Stomach smooth muscle (tissue), 2 donors: ENCODE measurements around the gene LHFPL6.

Experiments used
- H3K27ac ChIP-seq: one replicate; pipeline ENCODE4 v1.7.0; 2013; ENCODE audit warnings: mild to moderate bottlenecking, low read length, inconsistent platforms
- H3K27me3 ChIP-seq, 2 donors: one replicate each; pipeline ENCODE4 v1.7.0; 2013; ENCODE audit warnings: low read length in 2 of 2; ENCODE audit not compliant: insufficient read depth in 2 of 2, control insufficient read depth in 1 of 2
- H3K36me3 ChIP-seq, 2 donors: one replicate each; pipeline ENCODE4 v1.7.0; 2013; ENCODE audit warnings: low read length in 2 of 2; ENCODE audit not compliant: control insufficient read depth in 2 of 2, insufficient read depth in 2 of 2
- H3K4me1 ChIP-seq: one replicate; pipeline ENCODE4 v1.7.0; 2013; ENCODE audit warnings: low read length; ENCODE audit not compliant: control insufficient read depth, insufficient read depth
- H3K4me3 ChIP-seq, 2 donors: one replicate each; pipeline ENCODE4 v1.7.0; 2013; ENCODE audit warnings: low read length in 2 of 2
- H3K9ac ChIP-seq, 2 donors: one replicate each; pipeline ENCODE4 v1.7.0; 2013; ENCODE audit warnings: low read length in 2 of 2, mild to moderate bottlenecking in 1 of 2
- H3K9me3 ChIP-seq, 2 donors: one replicate each; pipeline ENCODE4 v1.7.0; 2013; ENCODE audit warnings: low read length in 2 of 2; ENCODE audit not compliant: control insufficient read depth in 2 of 2
- donor health status: healthy.
- donor health status: Pancreatic carcinoma.

Gene LHFPL6

DNA sequence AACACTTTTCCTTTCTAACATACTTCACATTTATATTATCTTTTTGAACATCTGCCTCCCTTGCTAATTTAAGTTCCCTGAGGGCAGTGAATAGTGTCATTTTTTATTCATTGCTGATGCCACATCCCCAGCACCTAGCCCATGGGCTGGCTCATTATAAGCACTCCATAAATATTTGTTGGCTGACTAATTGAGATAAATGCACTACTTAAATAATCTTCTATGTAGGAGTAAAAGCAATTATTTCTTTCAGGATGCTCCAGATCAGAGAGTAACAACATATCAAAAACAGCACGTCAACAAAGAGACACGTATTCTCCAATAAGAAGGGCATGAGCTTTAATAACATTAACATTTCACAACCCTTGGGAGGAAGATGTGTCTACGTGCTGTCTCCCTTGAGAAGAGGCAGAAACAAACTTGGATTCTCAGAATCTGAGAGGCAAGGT is 228.2 kb downstream of the LHFPL6 start:
- H3K9ac ChIP-seq = no peak overlapping the region
- no peaks in the 10 kb centered on the region for H3K27me3 ChIP-seq
- no peak overlapping the region for H3K27ac ChIP-seq
- no peaks in the 10 kb centered on the region for H3K36me3 ChIP-seq
- no peak overlapping the region for H3K4me3 ChIP-seq
- H3K9me3 ChIP-seq = no peaks in the 10 kb centered on the region
- H3K4me1 ChIP-seq = no peaks in the 10 kb centered on the region

DNA sequence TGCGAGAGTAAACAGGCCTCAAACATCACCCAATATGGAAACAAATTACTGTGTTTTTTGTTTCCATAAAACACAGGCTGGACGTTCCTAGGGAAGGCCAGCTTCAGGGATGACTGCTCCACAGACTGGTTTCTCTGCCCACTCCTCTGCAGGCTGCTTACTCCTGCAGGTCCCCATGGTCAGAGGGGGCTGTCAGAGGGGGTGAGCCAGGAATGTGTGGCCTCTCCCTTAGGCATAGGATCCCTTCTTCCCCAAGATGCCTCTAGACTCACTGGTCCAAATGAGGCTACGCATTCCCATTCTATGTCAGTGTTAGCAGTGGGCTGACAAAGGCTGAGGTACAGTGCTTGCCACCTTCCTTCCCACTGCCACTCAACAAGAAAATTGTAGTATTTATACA is 229.8 kb downstream of the LHFPL6 start:
- no peaks in the 10 kb centered on the region for H3K9me3 ChIP-seq
- no peak overlapping the region for H3K27ac ChIP-seq
- H3K9ac ChIP-seq = no peak overlapping the region
- H3K4me3 ChIP-seq = no peak overlapping the region
- H3K4me1 ChIP-seq = no peaks in the 10 kb centered on the region
- no peaks in the 10 kb centered on the region for H3K36me3 ChIP-seq
- H3K27me3 ChIP-seq = no peaks in the 10 kb centered on the region

- Histone ChIP-seq H3K27me3 (no peaks in the 10 kb centered on the region), H3K27ac (no peak overlapping the region), H3K9me3 (no peaks in the 10 kb centered on the region), H3K4me3 (no peak overlapping the region), H3K4me1 (no peaks in the 10 kb centered on the region), H3K9ac (no peak overlapping the region), H3K36me3 (no peaks in the 10 kb centered on the region)
Observed at GRCh38 chr13:39371706-39372105, 231.3 kb downstream of the LHFPL6 start.

DNA sequence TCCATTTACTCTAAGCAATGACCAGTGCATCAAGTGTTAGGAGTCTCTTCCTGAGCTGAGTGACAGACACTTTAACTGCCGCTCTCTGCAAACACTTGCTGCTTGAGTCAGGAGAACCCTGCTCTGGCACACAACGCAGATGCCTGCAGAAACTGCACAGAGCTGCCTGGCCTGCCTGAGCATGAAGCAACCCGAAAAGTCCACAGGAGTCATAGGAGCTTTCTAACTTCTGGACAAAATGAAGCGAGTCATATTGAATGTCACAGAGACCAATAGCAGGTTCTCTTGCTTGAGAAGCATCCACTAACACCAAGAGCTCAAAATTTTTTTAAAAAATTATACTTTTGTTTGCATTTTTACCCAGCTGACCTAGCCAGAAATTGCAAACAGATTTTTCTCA is 232.4 kb downstream of the LHFPL6 start:
- H3K9me3 ChIP-seq = no peaks in the 10 kb centered on the region
- no peaks in the 10 kb centered on the region for H3K4me1 ChIP-seq
- H3K9ac ChIP-seq = no peak overlapping the region
- H3K4me3 ChIP-seq = no peak overlapping the region
- H3K27me3 ChIP-seq = no peaks in the 10 kb centered on the region
- H3K27ac ChIP-seq = no peak overlapping the region
- H3K36me3 ChIP-seq = no peaks in the 10 kb centered on the region

DNA sequence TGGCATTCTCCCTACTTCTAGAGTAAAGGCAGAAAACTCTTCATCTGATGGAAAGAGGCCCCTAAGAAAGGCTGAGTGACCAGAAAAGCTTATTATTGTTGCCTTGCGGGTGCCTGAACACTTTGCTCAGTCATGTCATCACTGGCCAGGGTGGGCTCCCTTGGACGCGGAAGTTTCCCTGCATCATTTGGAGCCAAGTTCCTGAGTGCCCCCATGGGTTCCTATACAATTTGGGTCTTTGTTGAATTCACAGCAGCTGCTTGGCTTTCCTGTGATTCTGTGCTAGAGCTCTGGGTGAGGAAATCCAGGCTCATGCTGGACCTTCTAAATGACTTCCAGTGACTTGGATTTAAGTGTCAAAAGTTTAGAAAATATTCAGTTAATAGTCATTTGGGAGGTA is 232.9 kb downstream of the LHFPL6 start:
- Histone ChIP-seq H3K36me3 (no peaks in the 10 kb centered on the region), H3K4me3 (no peak overlapping the region), H3K4me1 (no peaks in the 10 kb centered on the region), H3K27ac (no peak overlapping the region), H3K27me3 (no peaks in the 10 kb centered on the region), H3K9me3 (no peaks in the 10 kb centered on the region), H3K9ac (no peak overlapping the region)

DNA sequence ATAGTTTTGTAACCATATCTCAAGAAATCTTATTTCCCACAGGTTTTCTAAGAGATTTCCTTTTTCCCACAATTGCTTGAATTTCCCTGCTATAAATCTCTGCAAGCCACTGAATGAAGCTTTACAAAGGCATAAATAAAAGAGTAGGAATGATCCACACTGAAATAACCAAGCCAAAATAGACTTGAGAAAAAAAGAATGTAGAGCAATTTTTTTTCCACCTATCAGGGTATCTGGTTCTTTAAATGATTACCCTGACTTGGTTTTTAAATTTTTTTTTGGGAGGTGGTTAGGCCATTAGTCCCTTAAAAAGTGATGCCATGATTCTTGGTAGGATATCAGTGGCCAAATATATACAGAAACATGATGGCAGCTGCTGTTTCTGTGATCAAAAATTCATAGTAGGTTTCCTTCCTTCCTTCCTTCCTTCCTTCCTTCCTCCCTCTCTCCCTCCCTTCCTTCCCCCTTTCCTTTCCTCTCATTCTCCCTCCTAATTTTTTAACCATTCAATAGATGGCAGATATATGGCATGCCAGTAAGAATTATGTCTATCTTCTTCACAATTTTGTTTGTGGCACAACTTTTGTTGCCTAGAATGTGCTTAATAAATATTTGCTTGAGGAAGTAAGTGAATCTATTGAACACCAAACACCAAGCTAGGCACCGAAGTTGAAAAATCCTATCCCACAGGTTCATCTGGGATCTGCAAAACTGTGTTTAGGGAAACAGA is 233.7 kb downstream of the LHFPL6 start:
- no peaks in the 10 kb centered on the region for H3K36me3 ChIP-seq
- H3K4me1 ChIP-seq = no peaks in the 10 kb centered on the region
- no peaks in the 10 kb centered on the region for H3K27me3 ChIP-seq
- no peaks in the 10 kb centered on the region for H3K9me3 ChIP-seq
- no peak overlapping the region for H3K9ac ChIP-seq
- H3K4me3 ChIP-seq = no peak overlapping the region
- no peak overlapping the region for H3K27ac ChIP-seq

GRCh38 chr13:39365879-39366278 is 237.1 kb downstream of the LHFPL6 start:
- no peaks in the 10 kb centered on the region for H3K4me1 ChIP-seq
- H3K27ac ChIP-seq = no peak overlapping the region
- H3K27me3 ChIP-seq = no peaks in the 10 kb centered on the region
- H3K9ac ChIP-seq = no peak overlapping the region
- no peaks in the 10 kb centered on the region for H3K9me3 ChIP-seq
- no peak overlapping the region for H3K4me3 ChIP-seq
- no peaks in the 10 kb centered on the region for H3K36me3 ChIP-seq

DNA sequence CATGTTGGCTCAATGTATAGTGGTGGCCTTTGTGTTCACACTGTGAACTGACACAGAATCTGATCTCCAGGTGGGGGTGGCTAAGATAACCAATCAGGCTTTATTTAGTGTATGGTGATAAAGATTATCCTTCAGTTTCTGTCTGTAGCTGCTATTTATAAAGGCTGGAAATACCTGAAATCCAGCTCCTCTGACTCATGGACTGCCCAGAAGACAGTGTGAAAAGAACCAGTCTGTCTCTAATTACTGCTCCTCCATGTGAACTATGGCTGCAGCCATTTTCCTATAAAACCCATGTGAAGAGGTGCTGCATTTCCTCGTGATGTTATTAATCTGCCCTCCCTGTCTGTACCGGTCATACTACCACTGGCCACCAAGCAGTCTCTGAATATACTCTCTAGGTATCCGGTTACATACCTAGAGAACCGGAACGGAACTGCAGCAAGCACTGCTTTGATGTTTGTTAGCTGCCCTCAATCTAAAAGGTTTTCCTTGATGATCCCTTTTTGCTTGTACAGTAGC is 238.0 kb downstream of the LHFPL6 start:
- H3K9ac ChIP-seq = no peak overlapping the region
- H3K9me3 ChIP-seq = no peaks in the 10 kb centered on the region
- H3K27ac ChIP-seq = no peak overlapping the region
- no peak overlapping the region for H3K4me3 ChIP-seq
- H3K27me3 ChIP-seq = no peaks in the 10 kb centered on the region
- H3K36me3 ChIP-seq = no peaks in the 10 kb centered on the region
- no peaks in the 10 kb centered on the region for H3K4me1 ChIP-seq

- Histone ChIP-seq H3K27me3 (no peaks in the 10 kb centered on the region), H3K36me3 (no peaks in the 10 kb centered on the region), H3K9ac (no peak overlapping the region), H3K27ac (no peak overlapping the region), H3K4me1 (no peaks in the 10 kb centered on the region), H3K4me3 (no peak overlapping the region), H3K9me3 (no peaks in the 10 kb centered on the region)
Observed at GRCh38 chr13:39363382-39363772, 239.6 kb downstream of the LHFPL6 start.

DNA sequence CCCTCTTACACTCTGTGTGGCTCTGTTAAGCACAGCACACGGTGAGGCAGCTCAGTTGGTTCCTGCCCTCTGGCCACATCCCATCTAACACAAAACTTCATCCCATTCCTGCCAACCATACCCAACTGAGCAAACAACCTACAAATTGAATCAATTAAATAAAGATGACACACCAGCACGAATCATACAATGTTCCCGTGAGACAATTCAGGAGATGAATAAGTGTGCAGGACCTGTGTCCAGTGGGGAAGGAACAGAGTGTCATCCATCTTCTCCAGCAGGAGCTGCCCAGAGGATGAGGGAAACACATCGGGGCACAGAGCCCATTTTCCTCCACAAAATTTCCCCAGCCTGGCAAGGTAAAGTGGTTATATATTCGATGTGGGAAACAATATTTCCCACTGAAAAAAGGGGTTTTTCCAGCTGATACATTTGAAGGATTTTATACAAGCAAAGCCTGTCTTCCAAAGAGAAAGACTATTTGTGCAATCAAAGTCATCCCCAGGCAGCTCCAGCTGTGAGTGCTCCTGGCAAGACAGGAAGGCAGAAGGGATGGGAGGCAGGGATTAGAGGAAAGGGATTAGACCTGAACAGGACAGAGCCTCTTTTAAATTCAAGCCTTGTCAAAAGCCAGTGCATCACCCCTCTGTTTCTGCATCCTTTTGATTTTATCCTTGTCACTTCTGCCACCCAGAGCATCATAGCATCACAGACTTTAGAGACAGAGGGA is 240.2 kb downstream of the LHFPL6 start:
- Histone ChIP-seq H3K27me3 (no peaks in the 10 kb centered on the region), H3K27ac (no peak overlapping the region), H3K36me3 (no peaks in the 10 kb centered on the region), H3K9me3 (no peaks in the 10 kb centered on the region), H3K9ac (no peak overlapping the region), H3K4me1 (no peaks in the 10 kb centered on the region), H3K4me3 (no peak overlapping the region)

DNA sequence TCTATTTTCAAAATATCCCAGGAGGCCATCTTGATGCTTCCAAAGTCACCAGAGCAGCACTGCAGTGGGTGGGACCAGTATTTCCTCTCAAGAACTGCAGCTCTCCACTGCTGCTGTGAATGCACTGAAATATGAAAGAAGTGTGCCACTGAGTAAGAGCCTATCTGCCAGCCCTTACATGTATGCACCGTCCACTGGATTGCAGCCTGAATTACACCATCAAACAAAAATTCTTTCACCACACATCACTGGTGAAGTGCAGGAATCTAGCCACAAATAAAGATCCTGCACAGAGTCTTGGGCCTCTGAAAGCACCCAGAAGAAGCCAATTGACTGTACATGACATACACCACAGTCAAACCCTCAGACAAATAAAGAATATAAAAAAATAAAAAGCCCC is 249.0 kb downstream of the LHFPL6 start:
- no peaks in the 10 kb centered on the region for H3K27me3 ChIP-seq
- H3K9me3 ChIP-seq = no peaks in the 10 kb centered on the region
- H3K36me3 ChIP-seq = no peaks in the 10 kb centered on the region
- H3K9ac ChIP-seq = no peak overlapping the region
- H3K4me1 ChIP-seq = no peaks in the 10 kb centered on the region
- no peak overlapping the region for H3K4me3 ChIP-seq
- H3K27ac ChIP-seq = no peak overlapping the region
